Naive thymus-derived CD4-positive, alpha-beta T cell (primary cell): ENCODE measurements around the gene C19orf73. TPM values are rescaled to one million over a fixed set of nuclear protein-coding genes. Genes with fewer than 3 reads are reported as not detected.
"Not testable (repeated sequence)": the region's sequence is repeated elsewhere in the genome, so short reads cannot be mapped to it uniquely, and the experiment has no call there.

Experiments used
- ATAC-seq: fragments of 150-1000 bp; cut with Tn5 transposase; 2 replicates; pipeline ENCODE4 v1.10.0; 2021; ENCODE audit warnings: mild to moderate bottlenecking, moderate library complexity
- CTCF ChIA-PET: fragments of 350-600 bp; sonication (Branson Sonifier 250); formaldehyde crosslinking; loops from one replicate; lab custom pipeline; 2021; ENCODE audit warnings: antibody characterized with exemption; lab: Charles Lee
- POLR2A ChIA-PET: fragments of 350-600 bp; sonication (Branson Sonifier 250); formaldehyde crosslinking; loops from one replicate; lab custom pipeline; 2021; ENCODE audit warnings: antibody characterized with exemption, inconsistent platforms; lab: Charles Lee
- DNase-seq, 9 donors: peaks; one replicate each; pipeline versions ENCODE4 v3.0.0 to v3.0.0-alpha.2; 2020 to 2022; ENCODE audit warnings: mixed read lengths in 1 of 9
- H3K27ac ChIP-seq: one replicate; pipeline ENCODE4 v1.7.0; 2013; ENCODE audit warnings: mild to moderate bottlenecking, low read depth, low read length, moderate library complexity
- H3K27me3 ChIP-seq, 2 donors: one replicate each; pipeline ENCODE4 v1.7.0; 2013; ENCODE audit warnings: low read length in 2 of 2, mild to moderate bottlenecking in 2 of 2, moderate library complexity in 2 of 2; ENCODE audit not compliant: control insufficient read depth in 2 of 2, insufficient read depth in 2 of 2
- H3K36me3 ChIP-seq, 3 experiments: 1 replicate in 2 of 3; 2 replicates in 1 of 3; pipeline ENCODE4 v1.7.0; 2013; ENCODE audit warnings: low read length in 3 of 3, mild to moderate bottlenecking in 3 of 3, moderate library complexity in 1 of 3; ENCODE audit not compliant: insufficient read depth in 3 of 3, control insufficient read depth in 2 of 3
- H3K4me1 ChIP-seq, 2 donors: one replicate each; pipeline ENCODE4 v1.7.0; 2013; ENCODE audit warnings: low read length in 2 of 2, mild to moderate bottlenecking in 2 of 2, moderate library complexity in 1 of 2; ENCODE audit not compliant: control insufficient read depth in 2 of 2, insufficient read depth in 2 of 2
- H3K4me3 ChIP-seq: 2 replicates; pipeline ENCODE4 v1.7.0; 2013; ENCODE audit warnings: mild to moderate bottlenecking, low read length
- H3K9me3 ChIP-seq, 3 experiments: 1 replicate in 2 of 3; 2 replicates in 1 of 3; pipeline ENCODE4 v1.7.0; 2013; ENCODE audit warnings: low read length in 3 of 3; ENCODE audit not compliant: control insufficient read depth in 2 of 3
- H3K27ac Mint-ChIP-seq, 9 donors: one replicate each; pipeline ENCODE4 v1.8.0; 2020 to 2022; ENCODE audit warnings: mixed read lengths in 9 of 9, mild to moderate bottlenecking in 8 of 9, moderate library complexity in 5 of 9, inconsistent platforms in 2 of 9
- H3K27me3 Mint-ChIP-seq, 5 donors: one replicate each; pipeline ENCODE4 v1.8.0; 2021 to 2022; ENCODE audit warnings: mixed read lengths in 5 of 5, mild to moderate bottlenecking in 1 of 5
- H3K36me3 Mint-ChIP-seq, 5 donors: one replicate each; pipeline ENCODE4 v1.8.0; 2020 to 2022; ENCODE audit warnings: mixed read lengths in 5 of 5, mild to moderate bottlenecking in 3 of 5, inconsistent platforms in 1 of 5
- H3K4me1 Mint-ChIP-seq, 7 donors: one replicate each; pipeline ENCODE4 v1.8.0; 2020 to 2022; ENCODE audit warnings: mixed read lengths in 7 of 7, mild to moderate bottlenecking in 3 of 7, inconsistent platforms in 1 of 7
- H3K4me3 Mint-ChIP-seq, 10 donors: one replicate each; pipeline ENCODE4 v1.8.0; 2020 to 2022; ENCODE audit warnings: mild to moderate bottlenecking in 10 of 10, mixed read lengths in 10 of 10, moderate library complexity in 6 of 10, inconsistent platforms in 2 of 10
- H3K9me3 Mint-ChIP-seq, 11 donors: one replicate each; pipeline ENCODE4 v1.8.0; 2020 to 2022; ENCODE audit warnings: mixed read lengths in 11 of 11, mild to moderate bottlenecking in 4 of 11, inconsistent platforms in 1 of 11, moderate library complexity in 1 of 11
- intact Hi-C, 2 donors: fragments of 100-400 bp; cut with micrococcal nuclease; formaldehyde crosslinking; loops; one replicate each; pipeline ENCODE4 v1.15.1; 2023
- polyA plus RNA-seq, 2 donors: library from polyadenylated mRNA; unstranded; fragments of 300-500 nt; fragmentation: Illumina TruSeq; gene quantifications; one replicate each; pipeline ENCODE4 v1.2.3, GENCODE V29; 2021
- total RNA-seq, 6 experiments: library from RNA in 5 of 6; stranded (reverse) in 5 of 6; gene quantifications; 1 replicate in 5 of 6; 2 replicates in 1 of 6; pipeline ENCODE4 v1.2.3 and lab custom pipeline; 2021 to 2026

C19orf73 gene
- total and polyA plus RNA-seq, 7 experiments from 2014 or later = 1.3 to 4.8 (median 2.3) TPM

DNA sequence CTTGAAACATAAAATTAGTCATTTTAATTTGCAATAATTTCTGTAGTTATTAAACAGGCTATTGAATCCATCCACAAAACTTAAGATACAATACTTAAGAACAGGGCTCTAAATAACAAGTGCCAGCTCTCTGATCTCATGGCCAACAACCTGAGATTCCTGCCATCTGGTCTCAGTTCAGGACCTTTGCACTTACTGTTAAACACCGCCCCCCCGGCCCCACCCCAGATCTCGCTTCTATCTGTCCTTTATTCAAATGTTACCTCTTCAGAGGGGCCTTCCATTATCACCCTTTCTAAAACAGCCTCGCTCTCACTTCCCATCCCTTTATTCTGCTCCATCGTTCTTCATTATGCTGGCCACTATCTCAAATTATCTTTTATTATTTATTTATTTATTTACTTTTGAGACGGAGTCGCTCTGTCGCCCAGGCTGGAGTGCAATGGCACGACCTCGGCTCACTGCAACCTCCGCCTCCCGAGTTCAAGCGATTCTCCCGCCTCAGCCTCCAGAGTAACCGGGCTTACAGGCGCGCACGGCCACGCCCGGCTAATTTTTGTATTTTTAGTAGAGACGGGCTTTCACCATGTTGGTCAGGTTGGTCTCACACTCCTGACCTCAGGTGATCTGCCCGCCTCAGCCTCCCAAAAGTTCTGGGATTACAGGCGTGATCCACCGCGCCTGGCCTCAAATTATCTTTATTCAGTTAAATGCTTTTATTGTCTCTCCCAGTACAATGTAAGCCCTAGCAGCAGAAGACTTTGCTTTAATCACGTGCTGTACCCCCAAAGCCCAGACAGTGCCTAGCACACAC is 34.5 kb downstream of the C19orf73 start:
- Histone ChIP-seq H3K4me3 (peak overlapping the region; percentile 72), H3K27me3 (no peaks in the 10 kb centered on the region), H3K27ac (peak overlapping the region; percentile 94), H3K9me3 (no peaks in the 10 kb centered on the region), H3K4me1 (peaks cover 19% of the 10 kb centered on the region in 2 donors), H3K36me3 (peaks cover 0 to 22% (median 4%) of the 10 kb centered on the region in 3 experiments)
- intact Hi-C loops = loop anchor here (1.0 to 5.0 kb wide), 13 partner anchors 22 to 592 kb away; partner anchors contain the start of genes C19orf73 (in 2 of the 2), NUCB1 (in 2 of the 2), PPFIA3 (in 2 of the 2) and ALDH16A1 (in 1 of the 2)
- Mint-ChIP-seq H3K27me3 (peaks cover 0 to 7% (median 6%) of the 10 kb centered on the region in 5 donors), H3K4me3 (peak overlapping the region; percentile 71 to 97 (median 94)), H3K9me3 (peaks cover 0 to 7% (median 0%) of the 10 kb centered on the region in 11 donors), H3K36me3 (peaks cover 4 to 17% (median 6%) of the 10 kb centered on the region in 5 donors), H3K4me1 (peaks cover 17 to 46% (median 34%) of the 10 kb centered on the region in 7 donors), H3K27ac (peak overlapping the region; percentile 83 to 96 (median 88))
- no peak for ATAC-seq
- ChIA-PET CTCF (interaction anchor here (0.6 kb wide), 1 partner anchor 56 kb away, joined by 3 read pairs; no protein-coding TSS in a partner anchor), POLR2A (no interaction called here)
- DNase-seq = no peak

DNA sequence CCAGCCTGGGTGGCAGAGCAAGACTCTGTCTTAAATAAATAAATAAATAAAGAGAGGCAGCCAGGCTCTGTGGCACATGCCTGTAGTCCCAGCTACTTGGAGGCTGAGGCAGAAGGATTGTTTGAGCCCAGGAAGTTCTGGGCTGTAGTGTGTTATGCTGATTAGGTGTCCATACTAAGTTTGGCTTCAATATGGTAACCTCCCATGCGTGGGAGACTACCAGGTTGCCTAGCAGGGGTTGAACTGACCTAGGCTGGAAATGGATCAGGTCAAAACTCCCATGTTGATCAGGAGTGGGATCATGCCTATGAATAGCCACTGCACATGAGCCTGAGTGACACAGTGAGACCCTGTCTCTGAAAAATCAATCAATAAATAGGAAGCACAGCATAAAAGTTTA is 37.7 kb downstream of the C19orf73 start:
- intact Hi-C loops = no loop called here
- Mint-ChIP-seq H3K36me3 (peaks cover 0 to 5% (median 0%) of the 10 kb centered on the region in 5 donors), H3K4me1 (peaks cover 8 to 20% (median 14%) of the 10 kb centered on the region in 7 donors), H3K4me3 (no peak overlapping the region), H3K27ac (peak overlapping the region in 1 of 9 donors; percentile 19), H3K9me3 (peaks cover 0 to 7% (median 0%) of the 10 kb centered on the region in 11 donors), H3K27me3 (peaks cover 5 to 17% (median 8%) of the 10 kb centered on the region in 5 donors)
- peaks cover 0 to 7% (median 0%) of the 10 kb centered on the region in 3 experiments for H3K36me3 ChIP-seq
- H3K27ac ChIP-seq = no peak overlapping the region
- POLR2A ChIA-PET = no interaction called here
- no peak overlapping the region for H3K4me3 ChIP-seq
- no peaks in the 10 kb centered on the region for H3K9me3 ChIP-seq
- DNase-seq (no peak), ATAC-seq (no peak)
- CTCF ChIA-PET = interaction anchor here (0.7 kb wide), 1 partner anchor 224 kb away, joined by 4 read pairs; no protein-coding TSS in a partner anchor
- peaks cover 3 to 5% of the 10 kb centered on the region in 2 donors for H3K4me1 ChIP-seq
- H3K27me3 ChIP-seq = no peaks in the 10 kb centered on the region

DNA sequence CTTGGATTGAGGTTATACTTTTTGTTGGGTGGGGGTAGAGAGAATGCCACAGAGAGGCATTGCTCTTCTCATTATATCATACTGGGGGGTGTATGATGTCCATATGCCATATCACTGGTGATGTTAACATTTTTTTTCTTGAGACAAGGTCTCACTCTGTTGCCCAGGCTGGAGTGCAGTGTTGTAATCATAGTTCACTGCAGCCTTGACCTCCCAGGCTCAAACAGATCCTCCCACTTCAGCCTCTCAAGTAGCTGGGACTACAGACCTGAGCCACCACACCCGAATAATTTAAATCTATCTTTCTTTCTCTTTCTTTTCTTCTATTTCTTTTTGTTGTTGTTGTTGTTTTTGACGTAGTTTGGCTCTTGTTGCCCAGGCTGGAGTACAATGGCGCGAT is 38.6 kb downstream of the C19orf73 start:
- Mint-ChIP-seq H3K4me1 (peaks cover 4 to 13% (median 9%) of the 10 kb centered on the region in 7 donors), H3K36me3 (no peaks in the 10 kb centered on the region), H3K27me3 (peaks cover 5 to 26% (median 16%) of the 10 kb centered on the region in 5 donors), H3K9me3 (peaks cover 0 to 7% (median 0%) of the 10 kb centered on the region in 11 donors), H3K4me3 (no peak overlapping the region), H3K27ac (no peak overlapping the region)
- no peaks in the 10 kb centered on the region for H3K9me3 ChIP-seq
- H3K36me3 ChIP-seq = peaks cover 0 to 1% (median 0%) of the 10 kb centered on the region in 3 experiments
- DNase-seq (no peak), ATAC-seq (no peak)
- intact Hi-C loops = no loop called here
- no peak overlapping the region for H3K27ac ChIP-seq
- H3K4me1 ChIP-seq = peaks cover 0 to 4% of the 10 kb centered on the region in 2 donors
- H3K27me3 ChIP-seq = no peaks in the 10 kb centered on the region
- no peak overlapping the region for H3K4me3 ChIP-seq
- ChIA-PET CTCF (no interaction called here), POLR2A (no interaction called here)

DNA sequence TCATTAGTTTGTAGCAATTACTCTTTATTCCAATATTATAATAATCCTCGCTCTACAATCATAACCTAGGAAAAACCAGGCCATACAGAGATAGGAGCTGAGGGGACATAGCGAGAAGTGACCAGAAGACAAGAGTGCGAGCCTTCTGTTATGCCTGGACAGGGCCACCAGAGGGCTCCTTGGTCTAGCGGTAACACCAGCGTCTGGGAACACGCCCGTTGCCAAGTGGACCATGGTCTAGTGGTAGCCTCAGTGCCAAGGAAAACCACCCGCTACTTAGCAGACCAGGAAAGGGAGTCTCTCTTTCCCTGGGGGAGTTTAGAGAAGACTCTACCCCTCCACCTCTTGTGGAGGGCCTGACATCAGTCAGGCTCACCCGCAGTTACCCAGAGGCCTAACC is 44.1 kb downstream of the C19orf73 start:
- Mint-ChIP-seq H3K9me3 (peaks cover 0 to 10% (median 2%) of the 10 kb centered on the region in 11 donors), H3K4me1 (peaks cover 7 to 20% (median 13%) of the 10 kb centered on the region in 7 donors), H3K27me3 (peaks cover 38 to 63% (median 42%) of the 10 kb centered on the region in 5 donors)
- H3K36me3 ChIP-seq, H3K27ac Mint-ChIP-seq, H3K9me3 ChIP-seq, H3K4me1 ChIP-seq, H3K4me3 ChIP-seq, ATAC-seq, H3K4me3 Mint-ChIP-seq, POLR2A ChIA-PET, DNase-seq, H3K36me3 Mint-ChIP-seq, H3K27ac ChIP-seq: not testable (repeated sequence)
- intact Hi-C loops = loop anchor here in 1 of 2 donors (1.0 to 5.0 kb wide), 3 partner anchors 71 to 288 kb away; no protein-coding TSS in a partner anchor
- CTCF ChIA-PET = interaction anchor here (0.6 to 1.6 kb wide), 2 partner anchors 75 to 339 kb away, joined by 3 to 4 read pairs; no protein-coding TSS in a partner anchor
- peaks cover 4 to 12% of the 10 kb centered on the region in 2 donors for H3K27me3 ChIP-seq

DNA sequence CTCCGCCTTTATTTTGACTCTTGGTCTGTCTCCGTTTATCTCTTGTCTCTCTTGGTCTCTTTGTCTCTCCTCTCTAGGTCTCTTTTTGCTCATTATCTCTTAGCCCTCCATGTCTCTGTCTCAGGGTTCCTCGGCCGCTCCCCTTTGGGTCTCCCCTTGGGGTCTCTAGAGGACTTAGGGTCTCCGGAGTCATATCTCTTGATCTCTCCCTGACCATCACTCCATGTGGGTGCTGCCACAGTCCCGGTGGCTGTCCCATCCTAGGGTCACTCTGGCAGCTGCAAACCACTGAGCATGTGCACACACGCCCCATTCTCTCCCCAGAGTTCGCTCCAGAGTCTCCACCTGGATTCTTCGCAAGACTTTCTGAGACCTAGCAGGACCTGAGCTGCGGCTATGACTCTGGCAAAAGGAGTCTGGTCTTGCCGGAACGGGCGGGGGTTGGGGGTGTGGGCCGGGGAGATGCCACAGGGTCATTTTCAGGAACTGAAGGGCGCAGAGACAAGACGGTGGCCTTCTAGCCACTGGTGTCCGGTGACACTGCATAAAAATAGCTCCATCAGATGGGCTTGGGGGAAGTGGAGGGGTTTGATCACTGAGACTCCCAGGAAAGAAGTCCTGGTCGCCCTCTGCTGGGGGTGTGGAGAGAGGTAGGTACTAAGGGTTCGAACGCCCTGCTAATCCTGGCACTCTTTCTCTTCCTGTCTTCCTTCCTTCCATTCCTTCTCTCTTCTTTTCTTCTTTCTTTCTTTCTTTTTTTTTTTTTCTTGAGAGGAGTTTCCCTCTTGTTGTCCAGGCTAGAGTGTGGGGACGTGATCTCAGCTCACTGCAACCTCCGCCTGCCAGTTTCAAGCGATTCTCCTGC is 45.2 kb downstream of the C19orf73 start:
- no peak for DNase-seq
- no peak for ATAC-seq
- intact Hi-C loops = loop anchor here in 1 of 2 donors (5.0 kb wide), 2 partner anchors 76 to 286 kb away; no protein-coding TSS in a partner anchor
- H3K36me3 ChIP-seq = no peaks in the 10 kb centered on the region
- no peak overlapping the region for H3K27ac ChIP-seq
- Mint-ChIP-seq H3K27ac (peak overlapping the region in 3 of 9 donors; percentile 4 to 62 (median 7)), H3K4me1 (peaks cover 7 to 20% (median 13%) of the 10 kb centered on the region in 7 donors), H3K4me3 (peak overlapping the region; percentile 11 to 82 (median 72)), H3K9me3 (peaks cover 0 to 10% (median 4%) of the 10 kb centered on the region in 11 donors), H3K36me3 (peaks cover 0 to 4% (median 0%) of the 10 kb centered on the region in 5 donors), H3K27me3 (peaks cover 48 to 73% (median 53%) of the 10 kb centered on the region in 5 donors)
- H3K27me3 ChIP-seq = peaks cover 4 to 12% of the 10 kb centered on the region in 2 donors
- POLR2A ChIA-PET = no interaction called here
- H3K9me3 ChIP-seq = no peaks in the 10 kb centered on the region
- H3K4me3 ChIP-seq = no peak overlapping the region
- H3K4me1 ChIP-seq = no peaks in the 10 kb centered on the region
- CTCF ChIA-PET = interaction anchor here (0.6 to 1.6 kb wide), 2 partner anchors 13 to 74 kb away, joined by 3 read pairs; no protein-coding TSS in a partner anchor
